AG04449 (cell line): ENCODE data around the gene UBE2F.

Experiments used
- CTCF ChIA-PET: fragments of 350-600 bp; formaldehyde crosslinking; extraction: SDS; loops from one replicate; lab custom pipeline; 2021; ENCODE audit warnings: antibody characterized with exemption; lab: Yijun Ruan, JAX
- POLR2A ChIA-PET: fragments of 400-600, 350-600 bp; formaldehyde crosslinking; extraction: SDS; loops from one replicate; lab custom pipeline; 2020; ENCODE audit warnings: antibody characterized with exemption, inconsistent platforms; lab: Yijun Ruan, JAX
- DNase-seq: peaks from one replicate; pipeline ENCODE4 v3.0.0-alpha.2; 2010; ENCODE audit warnings: low read depth, low spot score
- H3K4me3 ChIP-seq: 2 replicates; pipeline ENCODE4 v1.5.1; 2011; ENCODE audit warnings: low read depth, mild to moderate bottlenecking, control low read depth, low read length
- CTCF ChIP-seq: IDR thresholded peaks from one replicate; pipeline ENCODE4 v1.5.1; 2011; ENCODE audit warnings: mild to moderate bottlenecking, moderate library complexity, low read length, control low read depth, inconsistent platforms; ENCODE audit not compliant: insufficient read depth; ENCODE audit errors: missing control alignments

The UBE2F gene

GRCh38 chr2:238005528-238005927, 38.7 kb downstream of the UBE2F start:
- no peak overlapping the region for H3K4me3 ChIP-seq
- CTCF ChIA-PET = no interaction called here
- POLR2A ChIA-PET = no interaction called here
- TF ChIP-seq CTCF = no peak
- DNase-seq = no peak

GRCh38 chr2:238006510-238006909, 39.7 kb downstream of the UBE2F start:
- CTCF ChIA-PET = no interaction called here
- H3K4me3 ChIP-seq = no peak overlapping the region

GRCh38 chr2:238007924-238008323, 41.1 kb downstream of the UBE2F start:
- H3K4me3 ChIP-seq = no peak overlapping the region
- no peak for TF ChIP-seq CTCF
- ChIA-PET POLR2A (no interaction called here), CTCF (interaction anchor here (0.6 kb wide), 1 partner anchor 85 kb away, joined by 3 read pairs; no protein-coding TSS in a partner anchor)
- no peak for DNase-seq

More at GRCh38 chr2:238006510-238006909, 39.7 kb downstream of the UBE2F start:
- POLR2A ChIA-PET = interaction anchor here (0.5 kb wide), 1 partner anchor 90 kb away, joined by 3 read pairs; no protein-coding TSS in a partner anchor
- TF ChIP-seq CTCF = no peak
- DNase-seq = no peak

GRCh38 chr2:238009563-238009962, 42.7 kb downstream of the UBE2F start:
- no peak for TF ChIP-seq CTCF
- CTCF ChIA-PET = no interaction called here
- no peak overlapping the region for H3K4me3 ChIP-seq
- no peak for DNase-seq
- POLR2A ChIA-PET = no interaction called here

GRCh38 chr2:238010572-238010971, 43.8 kb downstream of the UBE2F start:
- no peak for TF ChIP-seq CTCF
- ChIA-PET CTCF (no interaction called here), POLR2A (interaction anchor here (0.6 kb wide), 1 partner anchor 50 kb away, joined by 3 read pairs; the partner anchor contains the start of gene SCLY)
- DNase-seq = no peak
- H3K4me3 ChIP-seq = no peak overlapping the region

GRCh38 chr2:238013806-238014205, 47.0 kb downstream of the UBE2F start:
- CTCF ChIA-PET = no interaction called here
- no peak for TF ChIP-seq CTCF
- POLR2A ChIA-PET = no interaction called here
- H3K4me3 ChIP-seq = no peak overlapping the region
- DNase-seq = no peak
